OCI-LY1 (cell line): ENCODE results near the gene FBXO3.

Experiments used
- EZH2 ChIP-seq: fragments of 200-600 bp; sonication (generic), shearing (Covaris generic); IDR thresholded peaks from 2 replicates; pipeline ENCODE4 v1.8.0; 2017; ENCODE audit warnings: borderline replicate concordance, mixed run types, mild to moderate bottlenecking, antibody characterized with exemption, low read length, moderate library complexity, mixed read lengths
- TF ChIP-seq, protein P1 (sequence below): fragments of 200-600 bp; sonication (generic), shearing (Covaris generic); IDR thresholded peaks from 2 replicates; pipeline ENCODE4 v1.5.1; 2017; ENCODE audit warnings: mild to moderate bottlenecking, antibody characterized with exemption, low read length, moderate library complexity, mixed read lengths

DNA sequence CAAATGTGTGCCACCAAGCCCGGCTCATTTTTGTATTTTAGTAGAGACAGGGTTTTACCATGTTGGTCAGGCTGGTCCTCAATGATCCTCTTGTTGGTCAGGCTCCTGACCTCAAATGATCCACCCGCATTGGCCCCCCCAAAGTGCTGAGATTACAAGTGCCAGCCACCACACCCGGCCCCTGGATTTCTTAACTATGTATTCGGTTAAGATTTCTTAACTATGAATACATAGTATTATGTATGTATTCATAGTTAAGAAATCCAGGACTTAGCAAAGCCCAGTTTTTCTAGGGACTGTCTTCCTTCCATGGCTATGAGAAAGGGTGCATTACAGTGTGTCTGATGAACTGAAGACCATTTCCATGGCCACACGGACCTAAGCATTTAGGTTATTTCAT, 75.4 kb downstream of the FBXO3 start:
- TF ChIP-seq, protein P1, sequence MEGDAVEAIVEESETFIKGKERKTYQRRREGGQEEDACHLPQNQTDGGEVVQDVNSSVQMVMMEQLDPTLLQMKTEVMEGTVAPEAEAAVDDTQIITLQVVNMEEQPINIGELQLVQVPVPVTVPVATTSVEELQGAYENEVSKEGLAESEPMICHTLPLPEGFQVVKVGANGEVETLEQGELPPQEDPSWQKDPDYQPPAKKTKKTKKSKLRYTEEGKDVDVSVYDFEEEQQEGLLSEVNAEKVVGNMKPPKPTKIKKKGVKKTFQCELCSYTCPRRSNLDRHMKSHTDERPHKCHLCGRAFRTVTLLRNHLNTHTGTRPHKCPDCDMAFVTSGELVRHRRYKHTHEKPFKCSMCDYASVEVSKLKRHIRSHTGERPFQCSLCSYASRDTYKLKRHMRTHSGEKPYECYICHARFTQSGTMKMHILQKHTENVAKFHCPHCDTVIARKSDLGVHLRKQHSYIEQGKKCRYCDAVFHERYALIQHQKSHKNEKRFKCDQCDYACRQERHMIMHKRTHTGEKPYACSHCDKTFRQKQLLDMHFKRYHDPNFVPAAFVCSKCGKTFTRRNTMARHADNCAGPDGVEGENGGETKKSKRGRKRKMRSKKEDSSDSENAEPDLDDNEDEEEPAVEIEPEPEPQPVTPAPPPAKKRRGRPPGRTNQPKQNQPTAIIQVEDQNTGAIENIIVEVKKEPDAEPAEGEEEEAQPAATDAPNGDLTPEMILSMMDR = no peak
- no peak for TF ChIP-seq EZH2
